Dedifferentiated amniotic fluid mesenchymal stem cell (primary cell): ENCODE measurements around the gene RARRES1.
A peak's percentile ranks its signal among the peaks of the same experiment; 100 is the strongest.
"Not testable (repeated sequence)": the region's sequence is repeated elsewhere in the genome, so short reads cannot be mapped to it uniquely, and the experiment has no call there.

ENCODE experiments used
- DNase-seq: peaks from one replicate; pipeline ENCODE4 v3.0.0-alpha.2; 2016; ENCODE audit errors: extremely low spot score

The RARRES1 gene

DNA sequence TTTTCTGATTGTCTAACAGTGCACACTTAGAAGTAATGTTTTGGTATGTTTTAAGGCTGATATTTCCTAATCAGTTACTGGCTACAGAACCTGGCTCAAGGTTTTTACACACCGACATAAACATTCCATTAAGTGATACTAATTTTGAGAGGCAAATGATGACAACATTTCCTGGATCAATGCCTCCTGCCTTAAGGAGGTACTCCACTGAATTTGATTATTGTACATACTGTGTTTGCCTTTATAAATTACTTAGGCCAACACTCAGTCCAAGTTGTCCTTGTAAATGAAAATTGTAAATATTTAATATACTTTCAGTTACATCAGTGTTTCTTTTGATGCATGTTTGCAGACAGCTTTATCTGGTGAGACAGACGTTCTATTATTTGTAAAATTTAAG lies 35.6 kb downstream of the RARRES1 start:
- no peak for DNase-seq

DNA sequence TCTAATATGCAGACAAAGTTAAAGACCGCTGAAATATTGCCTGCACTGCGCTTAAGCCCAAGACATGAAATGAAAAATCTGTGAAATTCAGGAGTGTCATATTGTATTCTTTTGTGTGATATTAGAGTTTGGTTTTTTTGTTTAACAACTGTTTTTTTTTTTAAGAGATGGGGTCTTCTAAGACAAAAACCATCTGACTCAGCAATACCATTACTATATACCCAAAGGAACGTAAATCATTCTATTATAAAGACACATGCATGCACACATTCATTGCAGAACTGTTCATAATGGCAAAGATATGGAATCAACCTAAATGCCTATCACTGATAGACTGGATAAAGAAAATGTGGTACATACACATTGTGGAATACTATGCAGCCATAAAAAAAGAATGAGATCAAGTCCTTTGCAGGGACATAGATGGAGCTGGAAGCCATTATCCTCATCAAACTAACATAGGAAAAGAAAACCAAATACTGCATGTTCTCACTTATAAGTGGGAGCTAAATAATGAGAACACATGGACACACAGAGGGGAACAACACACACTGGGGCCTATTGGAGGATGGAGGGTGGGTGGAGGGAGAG lies 38.3 kb downstream of the RARRES1 start:
- not testable (repeated sequence) for DNase-seq

DNA sequence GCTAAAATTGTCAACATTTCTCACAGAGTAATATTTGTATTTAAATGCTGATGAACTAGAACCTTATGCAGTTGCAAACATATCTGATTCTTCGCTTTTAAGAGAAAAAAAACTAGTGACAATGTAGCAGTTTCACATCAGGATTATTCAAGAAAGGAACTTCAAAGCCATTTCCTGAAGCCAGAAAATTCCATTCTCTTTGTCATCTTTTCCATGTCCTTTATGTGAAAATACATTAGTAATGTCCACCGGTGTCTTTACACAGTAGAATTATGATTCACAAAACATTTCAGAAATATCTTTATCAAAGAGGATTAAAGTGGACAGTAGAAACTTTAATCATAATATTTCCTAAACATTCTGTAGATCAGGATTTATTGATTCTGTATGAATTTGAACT lies 47.1 kb downstream of the RARRES1 start:
- DNase-seq, result no peak

DNA sequence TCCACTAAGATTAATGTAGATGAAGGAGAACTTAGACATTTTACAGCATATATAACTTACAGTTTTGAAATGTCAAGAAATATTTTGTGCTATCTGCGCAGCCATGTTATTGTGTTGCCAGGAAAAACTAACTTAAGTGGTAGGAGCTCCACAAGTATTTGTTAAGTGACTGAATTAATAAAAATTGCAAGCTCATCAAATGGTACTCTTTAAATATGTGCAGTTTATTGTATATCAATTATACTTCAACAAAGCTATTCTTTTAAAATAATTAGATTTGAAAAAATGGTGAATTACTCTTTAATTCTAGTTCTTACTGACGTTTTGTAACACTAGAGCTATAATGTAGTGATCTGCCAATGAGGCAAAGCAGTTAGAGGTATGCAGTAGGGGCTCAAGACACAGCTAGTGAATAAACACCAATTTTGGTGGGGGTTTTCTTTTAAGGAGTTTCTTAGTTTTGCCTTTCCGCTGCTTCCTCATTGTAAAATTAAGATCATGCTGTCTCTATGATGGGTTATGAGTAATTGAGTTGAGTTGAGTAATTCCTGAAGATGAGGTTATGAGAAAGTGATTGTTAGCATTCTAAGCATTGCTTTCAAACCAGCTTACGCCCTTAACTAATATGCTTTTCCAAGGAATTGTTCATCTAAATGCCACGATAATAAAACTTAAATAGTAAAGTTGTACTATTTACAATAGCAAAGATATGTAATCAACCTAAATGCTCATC lies 48.9 kb downstream of the RARRES1 start:
- peak; percentile 39 for DNase-seq

DNA sequence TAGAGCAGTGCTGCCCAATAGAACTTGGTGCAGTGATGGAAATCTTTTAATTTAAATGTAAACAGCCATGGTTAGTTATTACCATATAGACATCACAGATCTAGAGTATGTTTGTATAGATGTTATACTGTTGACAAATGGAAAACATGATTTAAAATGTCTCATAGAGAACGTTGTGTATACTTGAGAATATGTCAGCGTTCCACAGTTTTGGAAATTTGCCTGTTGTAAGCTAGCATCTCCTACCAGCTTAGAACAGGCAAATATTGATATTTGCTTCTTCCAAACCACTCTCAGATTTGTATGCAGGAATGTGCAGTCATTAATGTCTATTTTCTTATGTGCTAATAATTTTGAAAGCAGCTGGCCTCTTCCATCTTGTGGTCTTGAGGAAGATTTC lies 51.4 kb downstream of the RARRES1 start:
- DNase-seq, result no peak

DNA sequence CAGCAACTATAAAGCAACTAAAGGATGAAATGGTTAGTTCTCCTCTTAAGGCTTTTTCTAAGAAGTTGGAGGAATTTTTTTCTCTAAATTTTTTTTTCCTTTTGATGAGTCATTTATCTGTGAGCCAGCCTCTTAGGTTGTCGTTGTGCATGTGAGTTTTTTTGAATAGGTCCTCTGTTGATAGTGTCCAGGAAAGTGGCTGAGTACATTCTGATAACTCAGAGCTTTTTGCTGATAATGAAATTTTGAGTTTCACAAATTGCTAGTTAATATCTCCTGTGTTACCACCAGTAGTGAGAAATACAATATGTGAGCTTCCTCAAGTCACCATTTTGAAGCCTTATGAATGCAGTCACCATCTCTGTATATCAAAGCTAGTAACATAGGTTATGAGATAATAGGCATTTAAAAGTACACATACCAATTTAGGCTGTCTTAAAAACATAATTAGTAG lies 52.7 kb downstream of the RARRES1 start:
- DNase-seq, result no peak

DNA sequence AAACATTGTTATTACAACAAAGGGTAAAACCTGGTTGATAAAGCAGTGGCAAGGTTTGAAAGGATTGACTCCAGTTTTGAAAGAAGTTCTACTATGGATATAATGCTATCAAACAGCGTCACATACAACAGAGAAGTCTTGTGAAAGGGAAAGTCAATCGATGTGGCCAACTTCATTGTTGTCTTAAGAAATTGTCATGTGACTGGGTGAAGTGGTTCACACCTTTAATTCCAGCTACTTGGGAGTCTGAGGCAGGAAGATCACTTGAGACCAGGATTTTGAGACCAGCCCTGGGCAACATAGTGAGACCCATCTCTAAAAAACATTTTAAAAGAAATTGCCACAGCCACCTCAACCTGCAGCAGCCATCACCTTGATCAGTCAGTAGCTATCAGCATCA lies 53.6 kb downstream of the RARRES1 start:
- DNase-seq, result no peak

DNA sequence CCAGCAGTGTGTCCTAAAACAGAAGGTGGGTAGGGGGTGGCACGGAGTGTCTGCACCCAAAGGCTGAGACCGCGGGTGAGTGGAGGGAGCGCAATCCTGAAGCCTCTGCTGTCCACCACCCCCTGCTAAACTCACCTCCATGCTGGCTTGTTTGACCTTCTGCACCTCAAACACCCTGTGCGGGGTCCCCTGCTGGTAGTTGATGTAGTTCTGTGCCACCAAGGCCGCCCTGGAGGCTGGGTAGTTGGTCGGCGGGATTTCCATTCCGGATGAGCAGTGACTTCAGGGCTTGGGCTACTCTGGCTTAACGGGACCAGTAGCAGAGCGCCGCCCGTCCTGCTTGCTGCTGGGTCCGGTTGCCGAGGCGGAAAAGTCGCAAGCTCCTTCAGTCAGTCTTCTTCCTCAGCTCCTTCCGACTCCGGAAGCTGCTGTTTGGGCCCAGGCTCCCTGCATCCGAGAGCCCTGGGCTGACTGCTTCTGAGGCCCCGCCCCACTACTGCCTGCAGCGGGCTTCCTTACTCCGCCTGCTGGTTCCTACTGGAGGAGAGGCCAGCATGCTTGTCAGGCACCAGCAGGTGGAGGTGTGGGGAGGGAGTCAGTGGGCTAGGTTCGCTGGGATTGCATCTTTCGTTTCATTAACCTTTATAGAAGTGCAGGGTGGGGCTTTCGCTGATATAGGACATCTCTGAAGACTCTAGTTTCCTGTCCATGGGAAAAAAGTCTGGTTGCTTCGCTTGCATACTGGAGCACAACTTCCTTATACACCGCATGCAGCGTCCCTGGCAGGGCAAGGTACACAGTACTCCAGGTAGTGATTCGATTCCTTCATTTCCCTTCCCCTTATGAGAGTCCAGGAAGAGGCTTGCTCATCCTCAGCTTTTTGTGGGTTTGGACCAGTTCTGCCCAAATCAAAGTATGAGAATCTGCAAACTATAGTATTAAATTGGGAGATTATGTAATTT lies 59.8 kb downstream of the RARRES1 start, which contains the start of gene LXN:
Gene LXN, minus strand, starts transcription at position 434 of the 962 bp plus-strand sequence. Its CDS starts 170 bp downstream, at position 264.
- DNase-seq, result peak; percentile 51

DNA sequence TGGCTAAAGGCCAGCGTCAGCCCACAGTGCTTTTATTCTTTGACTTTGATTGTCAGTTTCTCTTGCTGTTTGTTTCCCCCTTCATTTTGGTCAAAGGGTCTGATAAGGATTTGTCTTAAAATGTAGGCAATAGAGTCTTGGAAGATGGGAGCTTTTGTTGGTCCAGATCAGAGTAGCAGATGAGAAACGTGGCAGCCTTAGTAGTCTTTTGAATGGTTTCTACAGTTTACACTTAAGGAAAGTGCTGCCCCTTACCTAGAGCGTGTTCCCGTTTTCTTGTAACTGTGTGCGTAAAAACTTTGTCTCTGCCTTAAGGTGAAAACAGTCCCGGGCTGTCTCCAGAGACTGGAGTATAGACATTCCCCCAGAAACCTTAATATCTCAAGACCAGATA lies 60.4 kb downstream of the RARRES1 start:
- DNase-seq, result no peak

DNA sequence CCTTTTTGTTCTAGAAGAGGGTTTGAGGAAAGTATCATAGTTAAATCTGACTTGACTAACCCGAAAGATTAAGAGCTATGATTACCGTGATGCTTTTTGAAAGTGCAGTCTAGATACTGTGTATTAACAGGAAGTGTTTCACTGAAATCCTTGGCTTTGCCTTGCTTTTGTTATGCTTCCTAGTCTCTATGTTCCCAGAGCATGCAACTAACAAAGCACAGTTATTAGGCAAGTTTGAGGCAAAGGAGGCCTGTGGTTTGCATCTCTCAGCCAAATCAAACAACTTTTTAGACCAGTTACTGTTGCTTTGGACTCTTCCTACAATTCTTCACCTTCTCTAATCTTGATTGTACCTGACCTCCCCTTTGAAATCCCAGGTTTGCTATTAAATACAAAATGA lies 63.8 kb downstream of the RARRES1 start:
- DNase-seq, result no peak

DNA sequence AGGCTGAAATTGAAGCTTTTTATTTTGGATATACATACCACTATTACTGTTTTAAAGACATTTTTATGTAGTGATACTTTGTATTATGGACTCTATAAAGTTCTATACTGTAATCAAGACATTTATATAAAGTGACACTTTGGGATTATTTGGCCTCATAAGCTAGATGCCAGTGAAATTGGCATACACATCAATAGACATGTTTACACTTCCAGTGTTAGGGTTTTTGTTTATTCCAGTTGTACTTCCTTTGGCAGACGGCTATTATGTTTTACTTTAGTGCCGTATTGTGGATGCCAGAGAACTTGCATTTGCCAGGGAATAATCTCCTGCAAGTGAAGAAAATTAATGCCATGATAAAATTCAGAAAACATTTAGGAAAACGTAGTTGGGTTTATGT lies 65.8 kb downstream of the RARRES1 start:
- DNase-seq, result no peak

DNA sequence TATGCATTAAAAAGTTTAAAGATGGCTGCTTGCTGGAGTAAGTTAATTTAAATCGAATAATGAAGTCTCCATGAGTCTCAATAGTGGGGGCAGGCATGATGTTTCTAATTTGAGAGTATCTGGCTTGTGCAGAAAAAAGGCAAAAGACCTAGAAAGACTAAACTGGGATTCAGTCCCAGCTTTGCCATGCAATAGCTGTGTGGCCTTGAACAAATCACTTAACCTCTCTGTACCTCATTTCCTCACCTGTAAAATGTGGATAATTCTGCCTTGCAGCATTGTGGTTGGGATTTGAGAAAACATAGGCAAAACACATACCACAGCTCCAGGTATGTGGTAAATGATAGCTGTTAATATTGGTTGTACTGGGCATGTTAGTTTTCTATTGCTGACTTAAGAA lies 68.4 kb downstream of the RARRES1 start:
- no peak for DNase-seq

DNA sequence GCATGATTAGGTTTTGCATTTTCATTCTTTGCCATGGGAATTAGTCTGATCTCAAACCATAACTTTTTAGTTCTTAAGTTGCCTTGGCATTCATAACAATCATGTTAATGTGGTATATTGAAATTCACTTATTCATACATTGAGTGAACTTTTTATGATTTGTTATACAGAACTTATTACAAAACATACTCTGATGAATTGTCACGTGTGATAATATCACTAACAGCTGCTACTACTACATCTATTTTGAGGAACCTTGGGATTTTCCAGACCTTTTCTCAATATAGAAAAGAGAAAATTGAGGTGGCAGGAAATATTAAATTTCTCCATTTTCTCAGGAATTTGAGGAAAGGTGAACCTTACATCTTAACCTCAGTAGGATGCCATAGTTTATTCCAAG lies 69.0 kb downstream of the RARRES1 start:
- DNase-seq, result no peak

DNA sequence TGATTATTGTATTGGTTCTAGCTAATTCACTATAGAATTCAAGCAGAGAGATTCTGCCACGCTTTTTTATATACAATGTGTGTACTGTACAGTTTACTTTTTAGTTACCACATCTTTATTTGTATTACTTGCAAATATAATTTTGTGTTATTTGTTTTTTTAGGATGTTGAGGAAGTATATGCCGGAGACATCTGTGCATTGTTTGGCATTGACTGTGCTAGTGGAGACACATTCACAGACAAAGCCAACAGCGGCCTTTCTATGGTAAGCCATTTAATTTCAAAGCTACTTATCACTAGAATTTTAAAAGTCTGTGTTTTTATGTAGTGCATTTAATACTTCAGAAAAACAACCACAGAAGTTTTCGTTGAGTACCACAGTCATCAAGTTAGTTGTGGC lies 71.5 kb downstream of the RARRES1 start:
- no peak for DNase-seq

DNA sequence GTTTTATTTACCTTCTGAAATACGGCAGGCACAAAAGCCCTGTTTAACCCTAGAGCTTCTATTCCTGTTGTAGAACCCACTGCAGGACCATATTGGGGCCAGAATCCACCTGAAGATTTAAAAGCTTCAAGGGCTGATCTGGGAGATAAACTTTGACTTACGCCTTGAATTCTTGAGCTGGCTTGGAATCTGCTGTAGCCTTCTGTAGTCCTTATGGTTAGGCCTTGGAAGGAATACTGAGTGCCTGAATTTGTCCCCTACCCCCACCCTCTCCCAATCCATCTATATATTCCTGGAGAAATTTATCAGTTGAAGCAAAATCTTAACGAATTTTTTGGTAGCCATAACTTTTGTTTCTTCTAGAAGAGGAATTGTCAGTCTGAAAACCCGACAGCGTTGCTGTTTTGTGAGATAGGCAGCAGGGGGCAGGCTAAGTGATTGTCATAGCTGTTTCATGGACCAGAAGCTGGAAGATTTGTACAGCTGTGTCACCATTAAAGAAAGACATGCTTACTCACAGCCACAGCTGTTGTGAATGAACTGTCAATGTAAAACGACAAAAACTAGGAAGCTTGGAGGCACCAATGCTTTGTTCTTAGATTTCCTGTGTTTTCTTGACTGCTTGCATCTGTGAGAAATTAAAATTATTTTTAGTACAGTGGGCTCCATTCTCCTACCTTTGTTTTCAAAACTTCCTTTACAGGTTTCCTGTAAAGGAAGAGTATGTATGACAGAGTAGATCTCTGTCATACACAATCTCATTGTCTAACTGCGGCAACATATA lies 72.6 kb downstream of the RARRES1 start:
- peak; percentile 79 for DNase-seq

DNA sequence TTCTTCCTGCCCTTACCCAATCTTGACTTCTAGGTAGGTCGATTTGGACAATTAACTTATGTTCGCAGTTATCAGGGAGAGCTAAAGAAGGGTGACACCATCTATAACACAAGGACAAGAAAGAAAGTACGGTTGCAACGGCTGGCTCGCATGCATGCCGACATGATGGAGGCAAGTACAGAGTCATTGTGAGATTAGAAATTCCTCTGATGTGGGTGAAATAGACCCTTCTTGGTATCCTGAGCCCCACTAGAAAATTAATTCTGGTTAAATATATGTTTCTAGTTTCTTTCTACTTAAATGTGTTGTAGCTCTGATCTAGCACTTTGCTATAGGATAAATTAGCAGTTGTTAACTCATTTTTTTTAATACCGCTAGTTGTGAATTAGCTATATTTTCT lies 73.4 kb downstream of the RARRES1 start:
- no peak for DNase-seq

DNA sequence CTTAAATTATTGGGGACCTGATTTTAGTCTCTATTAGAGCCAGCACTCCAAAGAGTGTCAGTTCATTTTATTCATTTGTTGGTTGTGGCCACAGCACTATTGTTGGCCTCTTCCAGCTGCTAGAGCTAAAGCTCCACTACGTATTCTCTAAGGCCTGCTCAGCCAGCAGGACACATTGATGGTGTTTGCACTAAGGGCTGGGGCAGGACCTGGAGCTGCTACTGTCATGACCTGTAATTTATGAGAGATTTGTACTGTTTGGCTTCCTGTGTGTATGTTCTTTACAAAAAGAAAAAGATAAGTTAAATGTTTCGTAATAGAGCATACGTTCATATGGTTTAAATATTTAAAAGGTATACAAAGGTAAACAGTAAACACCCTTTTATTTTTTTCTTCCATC lies 79.8 kb downstream of the RARRES1 start:
- DNase-seq, result no peak

DNA sequence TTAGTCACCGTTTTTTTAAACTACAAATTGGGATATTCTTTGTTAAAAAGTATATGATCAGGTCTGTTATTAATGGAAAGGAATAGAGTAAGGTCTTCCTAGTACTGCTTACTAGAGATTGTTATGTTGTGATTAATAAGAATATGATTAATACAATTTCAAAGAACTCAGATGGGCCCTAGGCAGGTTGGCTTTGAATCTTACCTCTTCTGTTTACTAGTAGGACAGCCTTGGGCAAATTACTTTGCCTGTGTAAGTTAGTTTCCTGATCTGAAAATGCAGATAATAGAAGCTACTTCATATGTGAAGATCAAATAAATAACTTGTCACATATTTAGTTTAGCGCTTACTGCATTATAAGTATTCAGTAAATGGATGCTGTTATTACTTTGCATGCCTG lies 81.1 kb downstream of the RARRES1 start:
- no peak for DNase-seq

DNA sequence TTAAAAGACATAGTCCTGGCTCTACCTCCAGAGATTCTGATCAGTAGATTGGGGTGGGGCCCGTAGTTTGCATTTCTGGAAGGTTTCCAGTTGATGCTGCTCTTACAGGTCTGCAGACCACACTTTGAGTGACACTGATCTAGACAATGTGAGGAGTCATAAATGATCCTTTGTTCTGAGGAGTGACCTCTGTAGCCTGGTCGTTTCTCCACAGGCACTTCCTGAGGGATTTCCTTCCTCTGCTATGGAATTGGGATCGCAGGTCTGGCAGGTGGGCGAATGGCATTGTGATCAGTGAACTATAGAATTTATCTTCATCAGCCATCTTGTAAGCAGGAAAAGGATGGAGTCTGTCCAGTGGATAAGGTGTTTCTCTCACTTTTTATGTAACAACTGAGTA lies 82.5 kb downstream of the RARRES1 start:
- DNase-seq, result no peak
